OCI-LY1 (cell line): ENCODE data around the gene YLPM1.

Source experiments
- EZH2 ChIP-seq: fragments of 200-600 bp; sonication (generic), shearing (Covaris generic); IDR thresholded peaks from 2 replicates; pipeline ENCODE4 v1.8.0; 2017; ENCODE audit warnings: borderline replicate concordance, mixed run types, mild to moderate bottlenecking, antibody characterized with exemption, low read length, moderate library complexity, mixed read lengths
- TF ChIP-seq, protein P1 (sequence below): fragments of 200-600 bp; sonication (generic), shearing (Covaris generic); IDR thresholded peaks from 2 replicates; pipeline ENCODE4 v1.5.1; 2017; ENCODE audit warnings: mild to moderate bottlenecking, antibody characterized with exemption, low read length, moderate library complexity, mixed read lengths

DNA sequence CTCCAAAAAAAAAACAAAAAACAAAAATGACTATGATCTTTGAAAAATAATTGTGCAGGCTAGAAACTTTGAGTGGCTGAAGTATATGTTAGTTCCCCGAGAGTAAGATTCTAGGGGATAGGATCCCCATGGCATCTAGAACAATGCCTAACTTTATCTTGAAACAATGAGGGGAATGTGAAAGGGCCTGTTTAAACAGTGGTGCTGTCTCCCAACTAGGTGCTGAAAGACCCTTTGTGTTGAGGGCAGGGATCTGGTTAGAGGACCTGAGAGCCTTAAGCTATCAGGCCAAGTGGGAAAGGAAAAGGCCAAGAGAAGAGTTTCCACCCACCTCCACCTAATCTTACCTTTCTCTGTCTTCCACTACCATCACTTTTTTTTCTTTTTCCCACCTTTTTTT lies 6.8 kb upstream of the YLPM1 start:
- TF ChIP-seq, protein P1, sequence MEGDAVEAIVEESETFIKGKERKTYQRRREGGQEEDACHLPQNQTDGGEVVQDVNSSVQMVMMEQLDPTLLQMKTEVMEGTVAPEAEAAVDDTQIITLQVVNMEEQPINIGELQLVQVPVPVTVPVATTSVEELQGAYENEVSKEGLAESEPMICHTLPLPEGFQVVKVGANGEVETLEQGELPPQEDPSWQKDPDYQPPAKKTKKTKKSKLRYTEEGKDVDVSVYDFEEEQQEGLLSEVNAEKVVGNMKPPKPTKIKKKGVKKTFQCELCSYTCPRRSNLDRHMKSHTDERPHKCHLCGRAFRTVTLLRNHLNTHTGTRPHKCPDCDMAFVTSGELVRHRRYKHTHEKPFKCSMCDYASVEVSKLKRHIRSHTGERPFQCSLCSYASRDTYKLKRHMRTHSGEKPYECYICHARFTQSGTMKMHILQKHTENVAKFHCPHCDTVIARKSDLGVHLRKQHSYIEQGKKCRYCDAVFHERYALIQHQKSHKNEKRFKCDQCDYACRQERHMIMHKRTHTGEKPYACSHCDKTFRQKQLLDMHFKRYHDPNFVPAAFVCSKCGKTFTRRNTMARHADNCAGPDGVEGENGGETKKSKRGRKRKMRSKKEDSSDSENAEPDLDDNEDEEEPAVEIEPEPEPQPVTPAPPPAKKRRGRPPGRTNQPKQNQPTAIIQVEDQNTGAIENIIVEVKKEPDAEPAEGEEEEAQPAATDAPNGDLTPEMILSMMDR, result no peak
- no peak for TF ChIP-seq EZH2
